Sciatic nerve (tissue), 2 donors: Measurements from ENCODE around the gene KHDC4. TPM values are rescaled to one million over a fixed set of nuclear protein-coding genes. Genes with fewer than 3 reads are reported as not detected.

Experiments
- ATAC-seq: fragments of 200-7000 bp; cut with Tn5 transposase; one replicate; pipeline ENCODE4 v1.9.1; 2020; ENCODE audit warnings: mild to moderate bottlenecking, moderate library complexity
- DNase-seq: peaks from one replicate; pipeline ENCODE4 v3.0.0-alpha.2; 2020; ENCODE audit warnings: low spot score
- intact Hi-C: fragments of 100-400 bp; cut with DNase I; formaldehyde crosslinking; loops from one replicate; pipeline ENCODE4 v1.14.2; 2022
- microRNA-seq: library from miRNA; unstranded; fragments of <30 nt; microRNA quantifications from one replicate; pipeline ENCODE4 v1.2.0, GENCODE V29; 2020
- total RNA-seq: library from RNA; stranded (reverse); fragmentation: NEBNext Ultra II Directional; extraction: Animal tissue kit (Norgen Biotek cat#: 25700); gene quantifications from one replicate; pipeline ENCODE4 v1.2.1, GENCODE V29; 2021
- donor health status: DM: no; HTN: no; CAD: no.
- donor health status: DM: no; HTN: no; CAD: no.

KHDC4 gene
- total RNA-seq, 1 donor from 2014 or later = 65.4 TPM

DNA sequence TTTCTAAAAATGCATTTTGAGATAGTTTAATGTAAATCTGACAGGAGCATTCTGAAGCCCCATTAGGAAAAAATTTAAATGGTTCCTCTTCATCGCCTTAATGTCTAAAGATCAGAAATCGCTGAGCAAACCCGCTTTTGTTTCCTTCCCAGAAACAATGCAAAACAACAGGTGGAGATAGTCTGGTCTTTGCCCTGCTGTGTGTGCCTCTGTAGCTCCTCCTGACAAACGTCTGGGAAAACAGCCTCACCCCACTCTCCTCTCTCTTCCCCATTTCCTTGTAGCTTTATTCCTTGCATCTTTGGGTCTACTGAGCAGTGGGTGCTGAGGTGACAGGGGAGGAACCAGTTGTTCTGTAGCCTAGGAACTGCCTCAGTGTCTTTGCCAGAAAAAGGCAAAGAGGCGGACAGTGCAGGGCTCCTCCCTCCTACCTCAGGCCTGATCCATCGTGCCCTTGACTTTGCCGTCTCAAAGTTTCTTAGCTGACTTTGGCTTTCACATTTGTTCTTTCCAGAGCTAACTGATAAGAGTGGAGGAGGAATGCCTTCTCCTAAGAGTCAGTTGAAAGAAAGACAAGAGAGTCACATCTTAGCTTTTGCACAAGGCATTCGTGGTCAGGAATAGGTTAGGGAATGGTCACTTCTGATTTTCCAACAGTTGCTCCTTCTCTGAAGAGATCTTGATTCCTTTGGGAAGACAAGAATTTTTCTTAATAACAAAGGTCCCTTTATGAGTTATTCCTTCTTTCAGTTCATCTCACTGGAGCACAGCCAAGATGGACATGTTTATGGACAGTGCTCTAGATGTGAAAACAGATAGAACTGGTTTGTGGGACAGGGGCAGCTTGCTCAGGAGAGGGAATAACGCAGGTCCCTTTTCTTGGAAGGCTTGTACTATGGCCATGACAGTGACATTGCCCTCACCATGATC is 49.9 kb downstream of the KHDC4 start:
- no peak for DNase-seq
- ATAC-seq = peak; percentile 78
- intact Hi-C loops = no loop called here

- intact Hi-C loops = no loop called here
- DNase-seq = no peak
- no peak for ATAC-seq
These were observed 51.4 kb downstream of the KHDC4 start for GRCh38 chr1:155882766-155883165.

- no peak for DNase-seq
- intact Hi-C loops = no loop called here
- ATAC-seq = no peak
These were observed 52.0 kb downstream of the KHDC4 start for GRCh38 chr1:155882235-155882634.

DNA sequence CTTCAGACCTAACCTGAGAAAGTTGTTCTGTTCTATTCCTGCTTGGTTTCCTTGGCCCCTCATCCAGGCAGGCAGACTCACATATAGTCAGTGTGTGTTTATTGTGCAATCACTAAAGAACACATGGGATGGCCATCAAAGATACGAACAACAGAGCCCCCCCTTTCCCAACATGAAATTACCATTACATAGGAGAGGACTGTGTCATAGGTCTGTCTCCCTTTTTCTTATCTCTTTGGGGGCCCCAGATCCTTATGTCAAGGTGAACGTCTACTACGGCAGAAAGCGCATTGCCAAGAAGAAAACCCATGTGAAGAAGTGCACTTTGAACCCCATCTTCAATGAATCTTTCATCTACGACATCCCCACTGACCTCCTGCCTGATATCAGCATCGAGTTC is 53.3 kb downstream of the KHDC4 start:
- intact Hi-C loops = no loop called here
- DNase-seq = no peak
- ATAC-seq = no peak

DNA sequence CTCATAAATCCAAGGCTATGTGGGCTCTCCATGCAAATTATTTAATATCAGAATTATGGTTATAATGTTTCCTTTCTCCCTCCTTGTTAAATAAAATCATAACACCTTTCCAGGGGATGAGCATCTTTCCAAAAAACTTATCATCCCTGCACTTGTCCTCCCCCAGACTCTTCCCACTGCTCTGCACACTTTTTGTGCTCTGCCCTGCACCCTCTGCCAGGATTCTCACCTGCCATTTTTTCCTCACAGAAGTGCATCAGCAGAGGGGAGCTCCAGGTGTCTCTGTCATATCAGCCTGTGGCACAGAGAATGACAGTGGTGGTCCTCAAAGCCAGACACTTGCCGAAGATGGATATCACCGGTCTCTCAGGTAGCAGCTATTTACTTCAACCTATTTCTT is 54.0 kb downstream of the KHDC4 start:
- DNase-seq = no peak
- intact Hi-C loops = no loop called here
- no peak for ATAC-seq

- no peak for ATAC-seq
- intact Hi-C loops = no loop called here
- DNase-seq = no peak
These were observed 56.3 kb downstream of the KHDC4 start for GRCh38 chr1:155877945-155878344.

DNA sequence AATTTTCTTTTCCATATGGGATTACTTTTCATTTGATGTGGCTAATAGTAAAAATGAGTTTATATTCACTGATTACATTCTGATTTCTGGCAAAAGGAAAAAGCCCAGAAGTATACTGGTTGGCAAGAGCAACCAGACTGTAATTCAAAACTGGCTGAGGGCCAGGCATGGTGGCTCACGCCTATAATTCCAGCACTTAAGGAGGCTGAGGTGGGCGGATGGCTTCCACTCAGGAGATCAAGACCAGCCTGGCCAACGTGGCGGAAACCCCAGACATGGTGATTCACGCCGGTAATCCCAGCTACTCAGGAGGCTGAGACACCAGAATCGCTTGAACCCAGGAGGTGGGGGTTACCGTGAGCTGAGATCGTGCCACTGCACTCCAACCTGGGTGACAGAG is 60.4 kb downstream of the KHDC4 start:
- DNase-seq = no peak
- no peak for ATAC-seq
- intact Hi-C loops = no loop called here

DNA sequence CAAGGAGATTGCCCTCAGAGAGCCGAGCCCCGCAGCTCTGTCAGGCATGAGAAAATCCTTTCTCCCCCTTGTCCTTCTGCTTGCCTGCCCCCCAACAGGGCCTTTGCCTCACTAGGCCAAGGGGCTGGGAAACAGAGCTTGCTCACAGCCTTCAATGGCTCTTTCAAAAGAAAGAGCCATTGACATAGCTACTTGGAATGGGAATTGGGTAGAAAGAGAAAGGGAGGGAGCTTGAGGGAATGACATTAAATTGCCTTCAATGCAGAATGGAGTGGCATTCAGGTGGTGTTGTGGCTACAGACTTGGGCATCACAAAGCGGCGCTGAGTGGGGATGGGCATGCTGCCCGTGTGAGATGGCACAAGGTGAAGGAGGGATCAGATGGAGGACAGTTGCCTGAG is 61.7 kb downstream of the KHDC4 start:
- no peak for DNase-seq
- peak; percentile 60 for ATAC-seq
- intact Hi-C loops = no loop called here

- intact Hi-C loops = no loop called here
- DNase-seq (peak; percentile 75), ATAC-seq (peak; percentile 61)
These were observed 62.8 kb downstream of the KHDC4 start for GRCh38 chr1:155871390-155871789.

DNA sequence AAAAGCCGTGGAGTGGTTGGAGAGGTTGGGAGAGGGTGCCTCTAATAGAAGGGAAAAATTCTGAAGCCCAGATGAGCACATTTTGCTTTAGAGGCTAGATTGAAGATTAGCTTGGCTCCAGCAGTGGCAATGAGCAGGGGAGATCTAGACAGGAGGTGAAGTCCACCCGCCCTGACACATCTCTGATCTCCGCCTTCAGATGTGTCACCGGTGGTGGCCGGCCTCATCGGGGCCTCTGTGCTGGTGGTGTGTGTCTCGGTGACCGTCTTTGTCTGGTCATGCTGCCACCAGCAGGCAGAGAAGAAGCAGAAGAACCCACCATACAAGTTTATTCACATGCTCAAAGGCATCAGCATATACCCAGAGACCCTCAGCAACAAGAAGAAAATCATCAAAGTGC is 66.4 kb downstream of the KHDC4 start:
- intact Hi-C loops = no loop called here

GRCh38 chr1:155864393-155864792 is 69.8 kb downstream of the KHDC4 start:
- intact Hi-C loops = no loop called here
- ATAC-seq = no peak
- DNase-seq = no peak

More for the DNA sequence above, 66.4 kb downstream of the KHDC4 start:
- no peak for ATAC-seq
- no peak for DNase-seq

Small RNA genes lying within 50 kb of the gene (microRNA-seq; reads per million reads assigned to microRNA genes)
- gene MIR6738 = not detected

Other genes starting within 250 kb of the KHDC4 start
- 133 TPM for gene YY1AP1, start 245.6 kb downstream of the KHDC4 start, total RNA-seq
- 65.6 TPM for gene DAP3, start 245.3 kb downstream of the KHDC4 start, total RNA-seq
- gene GON4L, start 77.2 kb downstream of the KHDC4 start, total RNA-seq = 79.6 TPM
- gene SYT11, start 74.8 kb downstream of the KHDC4 start, total RNA-seq = 45.0 TPM
- 38.8 TPM for gene RIT1, start 23.1 kb downstream of the KHDC4 start, total RNA-seq
- not detected for gene RXFP4, start 7.2 kb upstream of the KHDC4 start, total RNA-seq
- 196 TPM for gene ARHGEF2, start 44.1 kb upstream of the KHDC4 start, total RNA-seq
- 126 TPM for gene SSR2, start 86.5 kb upstream of the KHDC4 start, total RNA-seq
- gene UBQLN4, start 119.4 kb upstream of the KHDC4 start, total RNA-seq = 37.6 TPM
- gene LAMTOR2, start 120.4 kb upstream of the KHDC4 start, total RNA-seq = 35.8 TPM
- gene RAB25, start 126.7 kb upstream of the KHDC4 start, total RNA-seq = not detected
- 1.2 TPM for gene MEX3A, start 148.1 kb upstream of the KHDC4 start, total RNA-seq
- 322 TPM for gene LMNA, start 180.3 kb upstream of the KHDC4 start, total RNA-seq
- 8.4 TPM for gene SEMA4A, start 219.2 kb upstream of the KHDC4 start, total RNA-seq